ENCODE data around the gene NCOR2. TPM values are rescaled to one million over a fixed set of nuclear protein-coding genes. Genes with fewer than 3 reads are reported as not detected.
A peak's percentile ranks its signal among the peaks of the same experiment; 100 is the strongest.

NCOR2 gene
- total and polyA plus RNA-seq, 10 of the 15 experiments (the other 5 are each of a cell fraction or from before 2014, with no cell fraction given), result 0.43 to 179 (median 14.9) TPM

- TF ChIP-seq SKIL (IDR thresholded peaks at IDR 0.05; ENCODE audit: low read depth, poor library complexity, severe bottlenecking), result peak; percentile 33
- TF ChIP-seq FOXM1 (IDR thresholded peaks at IDR 0.05; ENCODE audit: low read depth, low read length), result no peak; the same call in 1 of the 2 replicates
- peak; percentile 71 for TF ChIP-seq SMARCA5 (IDR thresholded peaks at IDR 0.05)
- TF ChIP-seq SREBF1 (IDR thresholded peaks at IDR 0.05; ENCODE audit: low read length), result no peak
- no peak for TF ChIP-seq CTCF (IDR thresholded peaks at IDR 0.05 in 2 of 3, conservative IDR thresholded peaks at IDR 0.05 in 1 of 3; ENCODE audit: control insufficient read depth in 2 of 3, extremely low read depth in 1 of 3, insufficient read depth in 1 of 3, low read depth in 3 of 3, low read length in 3 of 3)
- peak; percentile 41; the same call in 1 of the 2 replicates for TF ChIP-seq LARP7 (IDR thresholded peaks at IDR 0.05)
- no peak for TF ChIP-seq SUZ12 (IDR thresholded peaks at IDR 0.05; ENCODE audit: unreplicated experiment)
- TF ChIP-seq PKNOX1 (IDR thresholded peaks at IDR 0.05), result no peak
- no peak for TF ChIP-seq ESRRA (IDR thresholded peaks at IDR 0.05; ENCODE audit: low read length)
- peak; percentile 74 for TF ChIP-seq CHD2 (IDR thresholded peaks at IDR 0.05; ENCODE audit: borderline replicate concordance, low read depth, low read length)
- TF ChIP-seq BHLHE40 (IDR thresholded peaks at IDR 0.05; ENCODE audit: borderline replicate concordance in 1 of 2, low read depth in 2 of 2, low read length in 1 of 2), result peak; percentile 93 to 94
- TF ChIP-seq CEBPB (IDR thresholded peaks at IDR 0.05; ENCODE audit: borderline replicate concordance in 1 of 2, low read depth in 2 of 2, low read length in 2 of 2), result no peak
- TF ChIP-seq ZZZ3 (IDR thresholded peaks at IDR 0.05; ENCODE audit: control insufficient read depth, insufficient read length, low read depth), result no peak
- no peak; the same call in 1 of the 2 replicates for TF ChIP-seq CHD4 (IDR thresholded peaks at IDR 0.05)
- no peak for TF ChIP-seq NRF1 (conservative IDR thresholded peaks at IDR 0.05; ENCODE audit: low read depth, low read length)
- TF ChIP-seq HDGF (IDR thresholded peaks at IDR 0.05), result no peak
- no peak for TF ChIP-seq ZSCAN29 (IDR thresholded peaks at IDR 0.05)
- TF ChIP-seq MAX (IDR thresholded peaks at IDR 0.05; ENCODE audit: low read depth, low read length), result no peak
- no peak for TF ChIP-seq RAD21 (IDR thresholded peaks at IDR 0.05; ENCODE audit: insufficient read depth, low read depth, low read length)
- TF ChIP-seq PRDM15 (CRISPR knock-in tag; IDR thresholded peaks at IDR 0.05), result no peak
Observed at GRCh38 chr12:124545508-124546418, 21.6 kb downstream of the NCOR2 start (continued).
